HepG2 (cell line): ENCODE measurements around the gene NAV2. TPM values are rescaled to one million over a fixed set of nuclear protein-coding genes. Genes with fewer than 3 reads are reported as not detected.

Experiments used
- ATAC-seq: fragments of 200-7000 bp; cut with Tn5 transposase; 3 replicates; pipeline ENCODE4 v1.9.1; 2020; ENCODE audit warnings: mild to moderate bottlenecking, moderate library complexity
- BruUV-seq: library from RNA; stranded (reverse); fragments of 400-500 nt; replicated peaks from 2 replicates; lab custom pipeline; 2021; lab: Mats Ljungman, UMichigan
- CTCF ChIA-PET: fragments of 300-600 bp; formaldehyde crosslinking; extraction: SDS; loops from one replicate; lab custom pipeline; 2021; ENCODE audit warnings: low total read pairs, inconsistent platforms, low intra/inter-chr PET ratio; lab: Yijun Ruan, JAX
- POLR2A ChIA-PET: fragments of 350-600 bp; sonication (Branson Sonifier 250); formaldehyde crosslinking; loops from one replicate; lab custom pipeline; 2020; ENCODE audit warnings: antibody characterized with exemption, inconsistent platforms; lab: Yijun Ruan, JAX
- DNase-seq: peaks from one replicate; pipeline ENCODE4 v3.0.0-alpha.2; 2015; ENCODE audit warnings: low spot score
- FAIRE-seq: peaks from 3 replicates; lab custom pipeline; 2011; peaks lifted over from hg19 to GRCh38; lab: Jason Lieb, UNC
- H2AFZ ChIP-seq: one replicate; pipeline ENCODE4 v1.6.1; 2011; ENCODE audit warnings: low read length, inconsistent platforms
- H3K27ac ChIP-seq: fragments of 300-600 bp; 3 replicates; pipeline ENCODE4 v1.8.0; 2011; ENCODE audit warnings: mixed run types, mild to moderate bottlenecking, mixed read lengths, low read length, inconsistent platforms; ENCODE audit not compliant: insufficient read depth; ENCODE audit errors: extremely low read length
- H3K27me3 ChIP-seq, 2 experiments: fragments of 200-600 bp in 1 of 2; 2 replicates in 1 of 2; 3 replicates in 1 of 2; pipeline versions ENCODE4 v1.6.0 to v1.8.0; 2011; ENCODE audit warnings: low read length in 2 of 2, mild to moderate bottlenecking in 2 of 2, moderate library complexity in 2 of 2, inconsistent platforms in 1 of 2; ENCODE audit not compliant: insufficient read depth in 2 of 2, control insufficient read depth in 1 of 2
- H3K36me3 ChIP-seq, 2 experiments: fragments of 200-600 bp in 1 of 2; replicated peaks in 1 of 2; 2 replicates in 1 of 2; 3 replicates in 1 of 2; pipeline versions ENCODE4 v1.5.1 to v1.8.0; 2011; ENCODE audit warnings: low read length in 2 of 2, inconsistent platforms in 1 of 2; ENCODE audit not compliant: insufficient read depth in 2 of 2, control insufficient read depth in 1 of 2
- H3K4me1 ChIP-seq: 2 replicates; pipeline ENCODE4 v1.5.1; 2012; ENCODE audit warnings: low read length, inconsistent platforms; ENCODE audit not compliant: insufficient read depth
- H3K4me2 ChIP-seq: 2 replicates; pipeline ENCODE4 v1.6.0; 2011; ENCODE audit warnings: low read depth, low read length, inconsistent platforms
- H3K4me3 ChIP-seq, 3 experiments: fragments of 200-600 bp in 1 of 3; sonication (generic), shearing (Covaris generic) in 1 of 3; replicated peaks in 1 of 3; 2 replicates each; pipeline ENCODE4 v1.5.1; 2011 to 2016; ENCODE audit warnings: low read length in 3 of 3, inconsistent platforms in 2 of 3, low read depth in 2 of 3, mild to moderate bottlenecking in 2 of 3, control low read depth in 1 of 3, mixed read lengths in 1 of 3; ENCODE audit not compliant: insufficient read depth in 1 of 3
- H3K79me2 ChIP-seq: one replicate; pipeline ENCODE4 v1.6.1; 2011; ENCODE audit warnings: low read length, inconsistent platforms; ENCODE audit not compliant: insufficient read depth
- H3K9ac ChIP-seq: 2 replicates; pipeline ENCODE4 v1.6.0; 2011; ENCODE audit warnings: mild to moderate bottlenecking, low read depth, low read length, inconsistent platforms; ENCODE audit not compliant: insufficient read depth
- H3K9me3 ChIP-seq: 2 replicates; pipeline ENCODE4 v1.5.1; 2012; ENCODE audit warnings: mild to moderate bottlenecking, low read length
- H4K20me1 ChIP-seq: 2 replicates; pipeline ENCODE4 v1.6.0; 2011; ENCODE audit warnings: inconsistent platforms, mild to moderate bottlenecking, low read length, moderate library complexity; ENCODE audit not compliant: insufficient read depth
- CCDC6 ChIP-seq: sonication (generic); formaldehyde crosslinking; IDR thresholded peaks from 2 replicates; pipeline ENCODE4 v1.8.1; 2022; ENCODE audit warnings: mild to moderate bottlenecking, missing genetic modification reagents, moderate library complexity
- GABPA ChIP-seq, 2 experiments: IDR thresholded peaks; 2 replicates each; pipeline ENCODE4 v1.6.1; 2011 to 2016; ENCODE audit warnings: low read depth in 2 of 2, low read length in 1 of 2, missing biosample characterization in 1 of 2, missing genetic modification characterization in 1 of 2
- KDM2A ChIP-seq: sonication (generic); formaldehyde crosslinking; IDR thresholded peaks from 2 replicates; pipeline ENCODE4 v1.4.0; 2020; ENCODE audit warnings: low read depth, missing genetic modification reagents, borderline replicate concordance
- KLF13 ChIP-seq: sonication (generic); formaldehyde crosslinking; IDR thresholded peaks from 2 replicates; pipeline ENCODE4 v1.4.0; 2020; ENCODE audit warnings: mild to moderate bottlenecking, missing genetic modification reagents
- MBD4 ChIP-seq: IDR thresholded peaks from 2 replicates; pipeline ENCODE4 v1.6.1; 2012; ENCODE audit warnings: low read length, inconsistent platforms, borderline replicate concordance
- MED8 ChIP-seq: sonication (generic); formaldehyde crosslinking; IDR thresholded peaks from 2 replicates; pipeline ENCODE4 v1.8.1; 2023; ENCODE audit warnings: mild to moderate bottlenecking, missing genetic modification reagents; ENCODE audit not compliant: insufficient replicate concordance
- NR0B2 ChIP-seq: sonication (generic); formaldehyde crosslinking; IDR thresholded peaks from 2 replicates; pipeline ENCODE4 v1.4.0; 2020; ENCODE audit warnings: mild to moderate bottlenecking, missing genetic modification reagents
- RBFOX2 ChIP-seq: fragments of 200-400 bp; formaldehyde crosslinking; IDR thresholded peaks from 2 replicates; pipeline ENCODE4 v1.6.1; 2017; ENCODE audit warnings: low read depth, mild to moderate bottlenecking, low read length
- REST ChIP-seq, 2 experiments: IDR thresholded peaks; 2 replicates each; pipeline ENCODE4 v1.6.1; 2011 to 2012; ENCODE audit warnings: low read length in 2 of 2, borderline replicate concordance in 1 of 2, low read depth in 1 of 2, mild to moderate bottlenecking in 1 of 2, moderate library complexity in 1 of 2
- TCF7 ChIP-seq: sonication (generic); IDR thresholded peaks from 2 replicates; pipeline ENCODE4 v1.6.1; 2016; ENCODE audit warnings: antibody characterized with exemption, low read depth
- U2AF1 ChIP-seq: fragments of 200-400 bp; formaldehyde crosslinking; optimal IDR thresholded peaks from 2 replicates; pipeline ENCODE3; 2017; ENCODE audit warnings: mild to moderate bottlenecking, low read depth, low read length
- ZMYM3 ChIP-seq: sonication (generic); formaldehyde crosslinking; IDR thresholded peaks from 2 replicates; pipeline ENCODE4 v1.5.1; 2020; ENCODE audit warnings: mild to moderate bottlenecking, missing genetic modification reagents
- ZNF33B ChIP-seq: sonication (generic); formaldehyde crosslinking; IDR thresholded peaks from 2 replicates; pipeline ENCODE4 v1.5.1; 2020; ENCODE audit warnings: mild to moderate bottlenecking, missing genetic modification reagents
- ZNF75D ChIP-seq: sonication (generic); formaldehyde crosslinking; IDR thresholded peaks from 2 replicates; pipeline ENCODE4 v1.8.1; 2023; ENCODE audit warnings: missing genetic modification reagents, mild to moderate bottlenecking, borderline replicate concordance
- WGBS: methylation state at CpG from one replicate; pipeline ENCODE4 v1.1.6; 2017; ENCODE audit warnings: low lambda C conversion rate; 5-methylcytosine and 5-hydroxymethylcytosine counted together
- in situ Hi-C: cut with HindIII; loops from 2 replicates; pipeline ENCODE4 v1.10.0; 2017; ENCODE audit warnings: low pct_unique_long_range_greater_than_20kb; ENCODE audit not compliant: extremely low pct_ligation_motif_present
- intact Hi-C: fragments of 100-400 bp; cut with micrococcal nuclease; formaldehyde crosslinking; loops from one replicate; pipeline ENCODE4 v1.10.0; 2022; ENCODE audit not compliant: unreplicated experiment
- polyA plus RNA-seq, 8 experiments: library from polyadenylated mRNA; depleted of rRNA in 3 of 8; stranded (reverse) in 7 of 8; unstranded in 1 of 8; fragments of >200 nt; fragmentation: Illumina TruSeq in 4 of 8; extraction: Trizol in 4 of 8; gene quantifications; 2 replicates each; pipeline versions ENCODE4 v1.2.1 to v1.2.3, GENCODE V29; 2011 to 2016; ENCODE audit warnings: low read depth in 4 of 8, missing spikeins in 1 of 8, mixed read lengths in 1 of 8; ENCODE audit not compliant: insufficient read depth in 1 of 8
- total RNA-seq, 5 experiments: library from RNA; depleted of rRNA; stranded (reverse); fragments of >200 nt; fragmentation: Illumina TruSeq; extraction: Trizol; gene quantifications; 2 replicates each; pipeline ENCODE4 v1.2.3, GENCODE V29; 2016; ENCODE audit warnings: low read depth in 1 of 5

The NAV2 gene
- total and polyA plus RNA-seq, 2 of the 13 experiments (the other 11 are each of a cell fraction or from before 2014, with no cell fraction given): 9.3 to 34.6 TPM

GRCh38 chr11:19844806-19845205 lies 132.2 kb downstream of the NAV2 start:
- ChIA-PET CTCF (no interaction called here), POLR2A (no interaction called here)
- H3K4me2 ChIP-seq: no peak overlapping the region
- ATAC-seq: no peak
- WGBS: 25% methylated on average over 2 of the region's 2 CpGs
- in situ Hi-C loops: no loop called here
- H3K9me3 ChIP-seq: no peaks in the 10 kb centered on the region
- no TSS peak for BruUV-seq
- H4K20me1 ChIP-seq: no peaks in the 10 kb centered on the region
- H3K36me3 ChIP-seq: no peaks in the 10 kb centered on the region
- no peak overlapping the region for H3K4me3 ChIP-seq
- no peak for TF ChIP-seq RBFOX2
- TF ChIP-seq ZNF75D (CRISPR knock-in tag): no peak
- no peak for TF ChIP-seq U2AF1
- TF ChIP-seq TCF7: no peak
- no peak for TF ChIP-seq KDM2A (CRISPR knock-in tag)
- no peak for DNase-seq
- H2AFZ ChIP-seq: no peak overlapping the region
- H3K27ac ChIP-seq: no peak overlapping the region
- no peak for FAIRE-seq
- no peak overlapping the region for H3K9ac ChIP-seq
- H3K79me2 ChIP-seq: no peaks in the 10 kb centered on the region
- peaks cover 2 to 11% of the 10 kb centered on the region in 2 experiments; a peak in 3 of 5 replicates for H3K27me3 ChIP-seq
- intact Hi-C loops: no loop called here
- peaks cover 9% of the 10 kb centered on the region for H3K4me1 ChIP-seq

GRCh38 chr11:19845626-19846025 lies 133.0 kb downstream of the NAV2 start:
- FAIRE-seq (no peak), ATAC-seq (no peak)
- POLR2A ChIA-PET: no interaction called here
- no peak for TF ChIP-seq ZNF33B (CRISPR knock-in tag)
- TF ChIP-seq KLF13 (CRISPR knock-in tag): no peak
- no peak for TF ChIP-seq CCDC6
- TF ChIP-seq MED8 (CRISPR knock-in tag): no peak
- TF ChIP-seq REST (IDR thresholded peaks at IDR 0.05; ENCODE audit: borderline replicate concordance in 1 of 2, low read depth in 1 of 2, low read length in 2 of 2): no peak
- no peak for TF ChIP-seq ZMYM3 (CRISPR knock-in tag)
- TF ChIP-seq NR0B2 (CRISPR knock-in tag): no peak
- no peak for TF ChIP-seq MBD4
- no peak for TF ChIP-seq GABPA (IDR thresholded peaks at IDR 0.05; ENCODE audit: low read depth, low read length)
- no peak for TF ChIP-seq GABPA (CRISPR knock-in tag; IDR thresholded peaks at IDR 0.05; ENCODE audit: low read depth)

More at GRCh38 chr11:19845626-19846025, 133.0 kb downstream of the NAV2 start:
- no peak for DNase-seq
- Histone ChIP-seq H3K79me2 (no peaks in the 10 kb centered on the region), H2AFZ (no peak overlapping the region), H3K36me3 (no peaks in the 10 kb centered on the region), H4K20me1 (no peaks in the 10 kb centered on the region), H3K4me2 (no peak overlapping the region), H3K9ac (no peak overlapping the region), H3K27ac (no peak overlapping the region), H3K4me3 (no peak overlapping the region), H3K27me3 (peaks cover 2 to 11% of the 10 kb centered on the region in 2 experiments; a peak in 3 of 5 replicates), H3K9me3 (no peaks in the 10 kb centered on the region), H3K4me1 (peaks cover 18% of the 10 kb centered on the region)
- in situ Hi-C loops (no loop called here), intact Hi-C loops (no loop called here)
- BruUV-seq: no TSS peak
- CTCF ChIA-PET: no interaction called here
